ENCODE data around the gene CNN1.

The CNN1 gene

DNA sequence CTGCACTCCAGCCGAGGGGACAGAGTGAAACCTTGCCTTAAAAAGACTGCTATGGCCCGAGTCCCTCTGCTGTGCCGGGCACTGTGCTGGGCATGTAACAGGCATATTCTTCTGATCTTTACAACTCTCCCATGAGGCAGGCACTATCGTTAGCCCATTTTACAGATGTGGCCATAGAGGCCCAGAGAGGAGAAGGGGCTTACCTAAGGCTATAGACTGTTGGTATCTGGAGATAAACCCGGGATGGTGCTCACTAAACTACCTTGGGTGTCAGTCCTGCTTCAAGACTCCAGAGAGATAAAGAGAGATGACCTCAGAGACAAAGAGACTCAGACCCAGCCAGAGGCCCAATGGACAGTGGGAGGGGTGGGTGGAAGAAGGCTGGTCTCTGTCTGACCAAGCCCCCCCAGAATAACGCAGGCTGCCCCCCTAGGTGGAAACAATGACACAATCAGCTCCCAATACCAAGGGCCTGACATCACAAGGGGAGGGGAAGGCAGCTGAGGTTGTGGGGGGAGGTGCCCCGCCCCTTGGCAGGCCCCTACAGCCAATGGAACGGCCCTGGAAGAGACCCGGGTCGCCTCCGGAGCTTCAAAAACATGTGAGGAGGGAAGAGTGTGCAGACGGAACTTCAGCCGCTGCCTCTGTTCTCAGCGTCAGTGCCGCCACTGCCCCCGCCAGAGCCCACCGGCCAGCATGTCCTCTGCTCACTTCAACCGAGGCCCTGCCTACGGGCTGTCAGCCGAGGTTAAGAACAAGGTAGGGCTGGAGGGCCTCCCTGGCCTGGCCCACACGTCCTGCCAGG, at the start of gene CNN1:
Gene CNN1 (plus strand): TSS at position 620 of the 805 bp plus-strand sequence. CDS start 77 bp downstream, at position 697.
- no peak for DNase-seq (ENCODE audit: low read depth)

DNA sequence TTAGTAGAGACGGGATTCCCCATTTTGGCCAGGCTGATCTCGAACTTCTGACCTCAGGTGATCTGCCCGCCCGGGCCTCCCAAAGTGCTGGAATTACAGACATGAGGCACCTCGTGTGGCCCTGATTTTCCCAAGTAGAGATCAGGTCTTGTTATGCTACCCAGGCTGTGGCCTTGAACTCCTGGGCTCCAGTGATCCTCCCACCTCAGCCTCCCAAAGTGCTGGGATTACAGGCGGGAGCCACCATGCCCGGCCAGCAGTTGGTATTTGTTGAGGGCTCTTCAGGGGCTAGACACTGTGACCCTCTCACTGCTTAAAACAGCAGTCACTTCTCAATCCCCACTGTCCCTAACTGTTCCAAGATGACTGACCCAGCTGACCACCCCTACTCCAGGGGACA, 49.3 kb upstream of the CNN1 start:
- no peak for DNase-seq (ENCODE audit: low read depth)

DNA sequence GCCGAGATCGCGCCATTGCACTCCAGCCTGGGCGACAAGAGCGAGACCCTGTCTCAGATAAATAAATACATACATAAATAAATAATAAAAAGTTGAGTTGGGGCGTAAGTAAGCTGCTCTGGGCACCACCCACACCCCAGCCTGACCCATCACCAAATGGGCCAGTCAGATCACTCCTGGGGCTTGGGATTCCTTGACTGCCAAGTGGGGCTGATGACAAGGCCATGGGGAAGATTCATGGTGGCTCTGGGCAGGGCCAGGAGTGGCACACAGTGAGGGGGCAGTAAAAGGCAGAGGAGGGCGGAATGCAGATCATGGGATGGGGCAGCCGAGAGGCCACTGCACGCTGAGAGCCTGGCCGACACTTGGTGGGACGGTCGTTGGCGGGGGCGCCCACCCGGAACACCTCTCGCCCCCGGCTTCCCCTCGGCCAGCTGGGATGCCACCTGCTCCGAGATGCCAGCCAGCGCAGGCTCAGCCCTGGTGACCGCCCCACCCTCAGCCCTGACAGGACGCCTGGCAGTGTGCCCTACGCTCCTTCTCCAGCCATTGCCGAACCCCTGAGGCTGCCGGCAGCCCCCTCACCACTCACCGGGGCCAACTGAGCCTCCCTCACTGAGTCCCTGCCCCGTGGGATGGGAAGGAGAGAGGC, 43.9 kb upstream of the CNN1 start:
- no peak for DNase-seq (ENCODE audit: low read depth)

DNA sequence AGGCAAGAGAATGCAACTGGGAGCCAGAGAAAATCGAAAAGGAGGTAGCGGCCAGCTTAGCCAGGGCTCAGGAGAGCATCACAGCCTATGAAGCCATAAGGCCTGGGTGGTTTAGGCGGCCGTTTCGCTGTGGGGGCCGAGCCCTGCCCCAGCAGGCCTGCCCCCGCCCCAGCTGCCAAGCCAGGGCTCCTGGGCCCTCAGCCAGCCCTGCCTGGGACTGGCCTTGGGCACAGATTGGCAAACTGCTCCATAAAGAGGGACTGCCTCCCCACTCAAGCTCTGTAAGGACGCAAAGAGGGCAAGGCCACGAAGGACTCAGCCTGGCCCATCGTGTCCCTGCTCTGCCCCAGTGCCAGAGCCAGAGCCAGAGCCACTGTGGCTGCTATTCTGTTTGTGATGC, 43.2 kb upstream of the CNN1 start:
- no peak for DNase-seq (ENCODE audit: low read depth)

DNA sequence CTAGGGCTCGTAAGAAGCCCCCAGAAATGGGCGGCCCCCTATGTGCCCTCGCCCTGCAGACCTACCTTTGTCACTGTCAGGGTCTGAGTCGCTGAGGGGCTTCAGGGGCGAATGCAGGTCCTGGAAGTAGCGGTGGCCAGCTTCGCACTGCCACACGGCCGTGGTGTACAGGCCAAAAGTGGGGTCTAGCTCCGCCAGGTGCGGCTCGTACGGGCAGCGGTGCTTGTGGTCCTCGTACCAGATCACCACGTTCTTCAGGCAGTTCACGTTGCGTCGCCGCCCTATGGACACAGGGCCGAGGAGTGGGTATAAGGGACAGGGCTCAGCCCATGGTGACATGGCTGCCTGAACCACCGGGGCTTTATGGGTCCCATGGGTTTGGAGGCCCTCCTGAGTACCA, 42.8 kb upstream of the CNN1 start:
- DNase-seq (ENCODE audit: low read depth): no peak

DNA sequence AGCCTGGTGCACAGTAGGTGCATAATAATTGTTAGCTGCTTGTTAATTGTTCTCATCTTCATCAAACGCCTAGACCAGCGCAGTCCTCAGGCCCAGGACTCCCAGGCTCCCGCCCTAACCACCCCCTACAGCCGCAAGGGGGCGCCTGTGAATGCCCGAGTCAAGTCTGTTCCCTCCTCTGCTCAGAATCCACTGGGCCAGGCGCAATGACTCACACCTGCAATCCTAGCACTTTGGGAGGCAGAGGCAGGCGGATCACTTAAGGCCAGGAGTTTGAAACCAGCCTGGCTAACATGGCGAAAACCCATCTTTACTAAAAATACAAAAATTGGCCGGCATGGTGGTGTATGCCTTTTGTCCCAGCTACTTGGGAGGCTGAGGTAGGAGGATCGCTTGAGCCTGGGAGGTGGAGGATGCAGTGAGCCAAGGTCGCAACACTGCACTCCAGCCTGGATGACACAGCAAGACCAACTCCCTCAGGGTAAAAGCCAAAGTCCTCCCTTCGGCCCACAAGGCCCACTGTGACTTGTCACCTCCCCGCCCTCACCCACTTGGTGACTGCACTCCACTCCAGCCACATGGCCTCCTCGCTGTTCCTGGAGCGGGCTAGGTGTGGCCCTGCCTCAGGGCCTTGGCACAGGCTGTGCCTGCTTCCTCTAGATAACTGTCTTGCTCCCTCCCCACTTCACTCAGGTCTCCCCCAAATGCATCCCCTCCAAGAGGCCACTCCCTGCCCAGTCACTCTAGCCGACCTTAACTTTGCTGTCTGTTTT, 42.1 kb upstream of the CNN1 start:
- peak; percentile 25 for DNase-seq (ENCODE audit: low read depth)

DNA sequence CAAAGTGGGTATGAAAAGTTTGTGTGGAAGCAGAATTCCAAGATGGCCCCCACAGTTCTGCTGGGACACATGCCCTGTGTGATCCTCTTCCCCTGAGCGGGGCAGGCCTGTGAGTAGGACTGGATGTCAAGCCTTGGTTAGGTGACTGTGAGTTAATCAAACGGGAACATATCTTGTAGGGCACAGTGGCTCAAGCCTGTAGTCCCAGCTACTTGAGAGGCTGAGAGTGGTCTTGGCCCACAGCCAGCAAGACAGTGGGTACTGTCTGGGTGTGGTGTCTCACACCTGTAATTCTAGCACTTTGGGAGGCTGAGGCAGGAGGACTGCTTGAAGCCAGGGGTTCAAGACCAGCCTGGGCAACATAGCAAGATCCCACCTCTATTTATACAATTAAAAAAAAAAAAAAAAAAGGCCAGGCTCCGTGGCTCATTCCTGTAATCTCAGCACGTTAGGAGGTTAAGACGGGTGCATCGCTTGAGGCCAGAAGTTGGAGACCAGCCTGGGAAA, 39.4 kb upstream of the CNN1 start:
- DNase-seq (ENCODE audit: low read depth): no peak

DNA sequence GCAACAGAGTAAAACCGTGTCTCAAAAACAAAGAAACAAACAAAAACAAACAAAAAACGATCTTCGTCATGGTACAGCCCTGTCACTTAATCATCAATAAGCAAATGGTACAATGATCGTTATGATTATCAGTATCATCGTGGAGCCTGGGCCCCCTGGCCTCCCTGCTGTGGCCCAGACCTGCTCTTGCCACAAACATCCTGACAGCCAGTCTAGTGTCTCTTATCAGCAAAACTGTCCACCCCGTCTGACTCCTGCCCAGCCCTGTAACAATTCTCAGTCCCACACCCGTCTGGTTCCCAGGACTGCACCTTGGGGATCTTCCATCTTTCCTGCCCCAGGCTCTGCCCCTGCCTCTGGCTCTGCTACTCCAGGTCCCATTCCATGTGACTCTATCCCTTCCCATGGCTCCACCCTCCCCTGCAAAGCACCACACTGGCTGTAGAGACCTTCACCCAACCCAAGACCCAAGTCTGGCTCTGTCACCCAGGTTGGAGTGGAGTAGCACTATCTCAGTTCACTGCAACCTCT, 38.7 kb upstream of the CNN1 start:
- DNase-seq (ENCODE audit: low read depth): no peak

DNA sequence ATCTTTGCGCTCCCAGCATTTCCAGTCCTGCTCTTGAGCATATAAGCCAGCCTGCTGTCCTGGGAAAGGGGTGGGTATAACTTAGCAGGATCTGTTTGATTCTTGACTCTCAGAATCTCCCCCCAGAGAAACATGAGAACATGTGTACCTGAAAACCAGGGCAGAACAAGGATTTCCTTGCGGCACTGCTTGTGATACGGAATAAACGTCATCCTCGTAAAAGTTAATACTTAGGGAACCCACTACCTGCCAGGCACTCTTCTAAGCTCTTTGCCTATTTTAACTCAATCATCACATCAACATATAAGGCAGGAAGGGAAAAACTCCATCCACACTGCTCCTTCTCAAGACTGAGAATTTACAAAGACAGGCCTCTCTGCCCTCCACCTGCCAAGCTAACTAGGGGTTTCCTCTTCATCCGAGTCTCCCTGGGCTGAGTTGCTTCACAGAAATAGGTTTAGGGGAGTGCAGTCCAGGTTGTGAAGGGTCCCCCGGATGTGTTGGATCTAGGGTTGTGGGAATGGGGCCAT, 34.1 kb upstream of the CNN1 start:
- DNase-seq (ENCODE audit: low read depth): no peak

DNA sequence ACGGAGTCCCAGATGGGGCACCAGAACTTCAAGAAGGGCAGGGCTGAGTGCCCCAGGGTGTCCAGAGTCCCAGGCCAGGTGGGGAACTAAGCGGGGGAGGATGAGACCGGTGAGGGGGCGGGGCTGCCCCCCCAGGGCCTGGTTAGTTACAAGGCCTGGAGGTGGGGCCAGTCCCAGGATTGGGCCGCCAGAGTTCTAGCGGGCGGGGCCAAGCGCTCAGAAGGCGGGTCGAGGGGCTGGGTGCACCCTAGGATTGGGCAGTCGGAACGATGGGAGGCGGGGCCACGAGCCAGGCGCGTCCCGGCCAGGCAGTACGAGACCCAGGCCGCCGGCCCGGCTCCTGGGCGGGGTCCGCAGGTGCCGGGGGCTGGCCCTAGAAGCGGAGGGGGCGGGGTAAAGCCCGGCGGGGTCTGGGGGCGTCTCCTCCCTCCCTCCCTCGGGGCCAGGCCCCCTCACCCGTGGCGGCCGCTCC, 33.6 kb upstream of the CNN1 start:
- DNase-seq (ENCODE audit: low read depth): peak; percentile 65

DNA sequence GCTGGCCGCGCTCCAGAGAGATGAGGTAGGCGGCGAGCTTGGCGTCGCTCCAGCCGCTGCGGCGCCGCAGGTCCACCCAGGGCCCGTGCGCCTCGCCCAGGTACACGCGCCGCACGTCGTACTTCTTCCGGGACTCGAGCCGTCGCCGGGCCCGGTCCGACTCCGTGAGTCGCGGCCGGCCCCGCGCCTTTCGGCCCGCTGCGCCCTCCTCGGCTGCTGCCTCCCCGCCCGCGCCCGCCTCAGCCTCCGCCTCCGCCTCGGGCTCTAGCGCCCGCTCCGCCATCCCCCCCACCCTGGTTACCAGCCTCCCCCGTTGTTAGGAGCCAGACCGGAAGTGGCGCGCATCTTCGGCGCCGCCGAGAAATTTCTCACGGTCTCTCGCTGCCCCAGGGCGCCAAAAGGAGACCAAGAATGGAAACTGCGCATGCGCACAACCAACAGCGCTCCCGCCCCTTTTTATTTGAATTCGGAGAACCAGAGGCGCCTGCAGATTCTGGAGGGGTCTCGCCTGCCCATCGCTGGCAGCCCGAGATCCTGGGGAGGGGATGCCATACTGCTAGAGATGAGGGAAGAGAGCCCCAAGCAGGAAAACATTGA, 33.0 kb upstream of the CNN1 start, which contains the start of gene ZNF653:
Gene ZNF653 (minus strand): TSS at position 336 of the 597 bp plus-strand sequence. CDS start 53 bp downstream, at position 283.
- peak; percentile 45 for DNase-seq (ENCODE audit: low read depth)

DNA sequence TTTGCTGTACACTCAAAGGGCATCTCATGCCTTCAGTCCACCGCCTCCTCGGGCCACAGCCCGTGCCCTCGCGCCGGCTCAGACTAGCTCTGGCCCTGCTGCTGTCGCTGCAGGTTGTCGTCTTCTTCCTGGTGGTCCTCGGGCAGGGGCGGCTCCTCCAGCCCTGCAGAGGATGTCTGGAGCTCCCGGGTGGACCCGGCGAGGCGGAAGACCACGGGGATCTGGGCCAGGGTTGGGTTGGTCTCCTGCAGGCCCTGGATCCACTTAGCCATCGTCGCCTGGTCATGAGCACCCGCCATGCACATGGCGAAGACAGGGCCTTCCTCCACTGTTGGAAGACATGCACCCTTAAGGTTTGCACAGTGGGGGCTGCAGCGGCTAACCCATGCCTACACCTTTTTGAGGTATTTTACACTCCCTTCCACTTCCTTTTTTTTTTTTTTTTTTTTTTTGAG, 32.5 kb upstream of the CNN1 start:
- no peak for DNase-seq (ENCODE audit: low read depth)

DNA sequence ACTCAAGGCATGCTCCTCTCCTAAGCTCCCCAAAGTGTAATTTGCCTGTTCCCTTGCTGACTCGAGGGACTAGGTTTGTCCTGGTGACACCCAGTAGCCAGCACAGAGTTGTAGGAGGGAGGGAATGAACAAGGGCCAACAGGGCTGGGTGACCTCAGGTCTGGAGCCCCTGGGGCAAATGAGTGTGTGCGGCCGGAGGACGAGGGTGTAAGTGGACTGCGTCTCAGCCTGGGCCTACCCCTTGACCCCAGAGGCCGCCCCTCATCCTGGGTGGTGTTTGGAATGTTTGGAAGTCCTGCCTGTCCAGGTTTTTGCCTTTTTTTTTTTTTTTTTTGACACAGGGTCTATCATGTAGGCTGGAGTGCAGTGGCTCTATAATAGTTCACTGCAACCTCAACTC, 31.7 kb upstream of the CNN1 start:
- DNase-seq (ENCODE audit: low read depth): no peak

DNA sequence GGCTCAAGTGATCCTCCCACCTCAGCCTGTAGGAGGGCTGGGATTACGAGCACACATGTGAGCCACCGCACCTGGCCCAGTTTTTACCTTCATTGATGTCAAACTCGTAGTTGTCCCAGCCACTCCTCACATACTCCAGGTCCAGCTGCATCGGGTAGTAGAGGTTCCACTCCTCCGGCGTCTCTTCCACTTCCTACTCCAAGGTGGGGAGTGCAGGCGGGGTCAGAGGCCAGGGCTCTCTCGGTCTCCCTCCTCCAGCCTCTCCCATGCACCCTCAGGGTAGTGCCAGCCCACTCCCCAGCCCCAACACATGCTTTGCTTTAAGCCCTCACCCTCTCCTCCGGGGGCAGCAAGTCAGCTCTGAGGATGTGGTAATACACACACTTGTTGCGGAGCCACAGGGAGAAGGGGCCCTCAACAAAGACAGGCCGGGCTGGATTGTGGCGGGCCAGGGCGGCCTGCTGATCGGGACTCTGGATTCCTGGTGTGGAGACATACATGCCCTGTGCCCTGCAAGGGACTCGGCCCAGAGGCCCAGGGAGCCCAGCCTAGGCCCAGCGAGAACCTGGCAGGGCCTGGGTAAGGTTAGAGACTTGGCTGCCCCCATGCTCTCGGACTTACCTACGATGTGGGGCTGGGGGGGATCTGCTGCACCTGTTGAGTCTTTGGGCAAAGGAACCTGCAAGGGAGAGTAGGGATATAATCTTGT, 31.1 kb upstream of the CNN1 start:
- no peak for DNase-seq (ENCODE audit: low read depth)

DNA sequence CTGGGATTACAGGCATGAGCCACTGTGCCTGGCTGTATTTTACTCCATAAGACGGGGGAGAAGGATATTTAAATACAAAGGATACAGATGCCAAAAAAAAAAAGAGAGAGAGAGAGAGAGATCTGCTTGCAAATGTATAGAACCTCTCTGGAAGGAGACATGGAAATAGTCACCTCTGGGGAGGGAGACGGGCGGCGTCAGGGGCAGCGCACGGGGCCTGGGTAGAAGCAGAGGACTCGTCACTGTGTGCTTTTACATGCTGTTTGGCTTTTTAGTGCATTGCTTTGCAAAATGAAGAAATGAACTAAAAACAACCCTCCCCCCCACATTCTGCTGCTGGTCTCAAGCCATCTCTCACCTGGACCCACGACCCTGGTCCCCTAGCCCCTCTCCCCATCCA, 28.2 kb upstream of the CNN1 start:
- no peak for DNase-seq (ENCODE audit: low read depth)

DNA sequence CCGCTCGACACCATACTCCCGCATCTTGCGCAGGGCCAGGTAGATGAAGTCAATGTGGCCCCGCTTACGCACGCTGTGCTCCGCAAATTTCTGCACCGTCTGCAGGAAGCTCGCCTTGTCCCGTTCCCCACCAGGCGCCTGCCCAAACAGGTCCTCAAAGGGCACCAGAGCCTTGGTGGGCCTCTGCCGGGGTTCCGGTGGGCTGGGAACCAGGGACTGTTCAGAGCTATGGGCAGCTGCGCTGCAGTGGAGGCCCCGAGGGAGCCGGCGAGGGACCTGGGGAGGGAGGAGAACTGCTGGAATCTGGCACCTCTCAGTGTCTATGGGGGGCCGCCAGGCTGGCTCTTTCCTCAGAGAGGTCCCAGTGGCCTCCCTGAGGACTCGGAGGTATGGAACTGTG, 24.7 kb upstream of the CNN1 start:
- DNase-seq (ENCODE audit: low read depth): no peak

DNA sequence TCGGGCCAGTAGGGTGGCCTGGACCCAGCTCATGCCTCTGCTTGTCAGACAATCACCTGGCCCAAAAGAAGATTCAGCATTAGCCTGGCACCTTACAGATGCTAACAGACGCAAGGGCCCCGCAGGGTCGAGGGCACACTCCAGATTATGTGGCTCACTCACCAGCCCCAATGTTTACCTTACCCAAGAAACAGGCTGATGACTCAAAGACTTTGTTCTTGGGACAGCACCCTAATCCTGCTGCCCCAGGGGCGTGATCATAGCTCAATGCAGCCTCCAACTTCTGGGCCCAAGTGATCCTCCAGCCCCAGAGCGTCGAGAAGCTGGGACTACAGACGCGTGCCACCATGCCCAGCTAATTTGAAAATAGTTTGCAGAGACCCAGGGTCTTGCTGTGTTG, 19.5 kb upstream of the CNN1 start:
- DNase-seq (ENCODE audit: low read depth): no peak

DNA sequence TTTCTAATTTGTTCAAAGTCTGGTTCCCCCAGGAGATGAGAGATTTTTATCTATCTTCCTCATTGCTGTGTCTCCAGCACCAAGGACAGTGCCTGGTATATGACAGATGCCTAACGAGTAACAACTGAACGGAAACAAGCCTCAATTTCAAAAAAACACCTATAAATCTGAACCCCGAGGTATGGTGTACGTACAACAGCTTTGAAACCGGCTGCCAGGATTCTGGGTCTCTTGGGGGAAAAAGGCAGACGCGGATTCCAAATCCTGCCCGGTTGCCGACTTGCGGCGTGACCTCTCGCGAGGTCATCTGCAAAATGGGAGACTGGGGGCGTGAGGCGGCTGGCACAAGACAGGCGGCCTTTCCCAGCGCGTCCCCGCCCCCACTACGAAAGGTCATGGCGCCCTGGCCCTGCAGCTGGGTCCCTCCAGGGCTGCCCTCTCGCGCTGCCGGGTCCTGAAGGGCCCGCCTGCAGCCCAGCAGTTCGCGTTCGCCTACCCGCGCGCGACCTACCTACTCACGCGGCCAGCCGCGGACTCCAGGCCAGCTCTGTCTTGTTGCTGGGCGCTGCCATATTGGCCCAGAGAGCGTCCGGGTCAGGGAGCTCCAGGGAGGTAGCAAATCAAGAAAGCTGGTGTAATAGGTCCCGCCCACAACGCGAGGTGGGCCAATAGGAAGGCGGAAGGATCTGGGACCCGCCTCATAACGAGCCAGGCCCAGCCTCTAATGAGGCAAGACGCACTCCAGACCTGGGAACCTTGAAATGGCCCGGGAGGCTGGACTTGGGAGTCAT, 9.9 kb upstream of the CNN1 start, which contains the start of gene ECSIT:
Gene ECSIT (minus strand): TSS at position 584 of the 791 bp plus-strand sequence. CDS start 9,964 bp downstream, outside the sequence.
- peak; percentile 95 for DNase-seq (ENCODE audit: low read depth)

DNA sequence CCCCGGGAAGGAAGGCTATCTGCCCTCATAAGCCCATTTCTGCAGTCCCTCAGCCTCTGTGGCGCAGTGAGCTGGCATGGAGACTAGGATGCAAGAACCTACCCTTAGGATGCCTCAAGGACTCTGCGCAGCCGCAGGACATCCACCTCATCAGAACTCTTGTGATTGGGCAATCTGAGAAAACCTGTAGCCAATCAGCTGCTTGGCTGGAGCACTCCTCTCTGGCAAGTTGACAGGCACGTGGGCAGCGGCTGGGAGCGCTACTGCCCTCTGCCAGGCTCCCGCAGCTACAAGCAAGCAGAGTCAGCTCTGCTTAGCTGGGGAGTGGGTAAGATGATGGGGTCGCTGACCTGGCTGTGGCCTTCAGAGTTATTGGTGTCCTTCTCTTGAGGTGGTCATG, 8.2 kb upstream of the CNN1 start:
- DNase-seq (ENCODE audit: low read depth): no peak

DNA sequence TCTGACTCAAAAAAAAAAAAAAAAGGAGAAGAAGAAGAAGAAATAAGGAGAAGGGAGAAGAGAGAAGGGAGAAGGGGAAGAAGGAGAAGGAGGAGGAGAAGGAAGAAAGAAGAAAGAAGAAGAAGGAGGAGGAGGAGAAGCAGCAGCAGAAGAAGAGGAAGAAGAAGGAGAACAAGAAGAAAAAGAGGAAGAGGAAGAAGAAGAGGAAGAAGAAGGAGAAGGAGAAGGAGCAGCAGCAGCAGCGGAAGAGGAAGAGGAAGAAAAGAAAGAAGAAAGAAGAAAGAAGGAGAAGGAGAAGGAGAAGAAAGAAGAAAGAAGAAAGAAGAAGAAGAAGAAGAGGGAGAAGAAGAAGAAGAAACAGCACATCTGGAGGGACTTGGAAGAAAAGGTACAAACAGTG, 4.1 kb upstream of the CNN1 start:
- DNase-seq (ENCODE audit: low read depth): no peak
